Smooth muscle cell of the pulmonary artery (primary cell): ENCODE results near the gene INHA. TPM values are rescaled to one million over a fixed set of nuclear protein-coding genes. Genes with fewer than 3 reads are reported as not detected.

Experiments used
- total RNA-seq: library from RNA; depleted of rRNA; stranded (reverse); fragments of >200 nt; gene quantifications from 2 replicates; pipeline ENCODE4 v1.2.3, GENCODE V29; 2014

Gene INHA
- total RNA-seq: 0.26 and 0.43 TPM in 2 replicates

GRCh38 chr2:219572237-219573001 lies at the start of gene INHA:
Gene INHA (plus strand): TSS chr2:219572310. CDS start chr2:219572375, 65 bp downstream.

GRCh38 chr2:219543596-219544358 lies 28.3 kb upstream of the INHA start, which contains the start of the genes CHPF and TMEM198:
Gene CHPF (minus strand): TSS chr2:219543809. CDS start chr2:219543538, 271 bp downstream.
Gene TMEM198 (plus strand): TSS chr2:219544028. CDS start chr2:219544728, 700 bp downstream.

GRCh38 chr2:219571311-219572236 lies 536 bp upstream of the INHA start, which contains the start of gene OBSL1:
Gene OBSL1 (minus strand): TSS chr2:219571539. CDS start chr2:219571232, 307 bp downstream.

GRCh38 chr2:219597552-219598307 lies 25.6 kb downstream of the INHA start, which contains the start of gene STK11IP:
Gene STK11IP (plus strand): TSS chr2:219597857. CDS start chr2:219598120, 263 bp downstream.

Other genes starting within 250 kb of the INHA start
- not detected in 2 replicates for gene RESP18, start 239.6 kb upstream of the INHA start, total RNA-seq
- gene DNPEP, start 184.4 kb upstream of the INHA start, total RNA-seq: 68.5 and 91.9 TPM in 2 replicates
- 1.1 and 3.0 TPM in 2 replicates for gene DES, start 153.9 kb upstream of the INHA start, total RNA-seq
- 45.7 and 87.2 TPM in 2 replicates for gene SPEG, start 137.5 kb upstream of the INHA start, total RNA-seq
- gene GMPPA, start 73.4 kb upstream of the INHA start, total RNA-seq: 60.6 and 64.6 TPM in 2 replicates
- gene ASIC4, start 57.8 kb upstream of the INHA start, total RNA-seq: 0.39 and 0.46 TPM in 2 replicates
- gene CHPF, start 28.5 kb upstream of the INHA start, total RNA-seq: 341 and 462 TPM in 2 replicates
- gene TMEM198, start 28.3 kb upstream of the INHA start, total RNA-seq: 1.3 and 1.4 TPM in 2 replicates
- gene OBSL1, start 771 bp upstream of the INHA start, total RNA-seq: 57.9 and 64.4 TPM in 2 replicates
- 13.2 and 18.0 TPM in 2 replicates for gene STK11IP, start 25.5 kb downstream of the INHA start, total RNA-seq
- gene SLC4A3, start 55.3 kb downstream of the INHA start, total RNA-seq: 4.0 and 7.0 TPM in 2 replicates